Measurements from ENCODE around the gene ARHGDIG.

DNA sequence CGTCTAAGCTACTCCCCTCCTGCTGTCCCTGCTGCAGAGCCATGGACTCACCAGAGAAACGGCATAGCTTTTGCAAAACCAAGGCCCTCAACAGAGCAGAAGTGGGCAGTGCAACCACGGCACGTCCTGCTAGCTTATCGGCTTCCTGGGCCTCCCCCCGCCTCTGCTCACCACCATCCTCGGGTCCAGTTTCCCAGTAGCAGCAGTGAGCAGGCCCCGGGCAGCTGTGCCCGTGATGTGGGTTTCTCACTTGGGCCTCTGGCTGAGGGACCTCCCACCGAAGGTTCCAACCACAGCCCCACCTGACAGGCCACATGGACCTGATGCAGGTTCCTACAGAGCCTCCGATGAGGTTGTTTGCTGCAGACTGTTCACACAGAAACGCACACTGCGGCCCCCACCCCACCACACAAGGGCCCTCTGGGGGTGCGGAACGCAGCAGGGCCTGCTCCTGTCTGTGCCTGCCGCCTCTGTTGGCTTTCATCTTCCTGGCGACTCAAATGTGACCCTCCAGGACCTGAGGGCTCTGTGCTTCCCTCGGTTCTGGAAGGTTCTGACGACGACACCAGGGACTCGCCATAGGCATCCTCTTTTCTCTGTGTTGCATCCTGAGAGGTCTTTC is 27.4 kb downstream of the ARHGDIG start:
- TF ChIP-seq, protein P1, sequence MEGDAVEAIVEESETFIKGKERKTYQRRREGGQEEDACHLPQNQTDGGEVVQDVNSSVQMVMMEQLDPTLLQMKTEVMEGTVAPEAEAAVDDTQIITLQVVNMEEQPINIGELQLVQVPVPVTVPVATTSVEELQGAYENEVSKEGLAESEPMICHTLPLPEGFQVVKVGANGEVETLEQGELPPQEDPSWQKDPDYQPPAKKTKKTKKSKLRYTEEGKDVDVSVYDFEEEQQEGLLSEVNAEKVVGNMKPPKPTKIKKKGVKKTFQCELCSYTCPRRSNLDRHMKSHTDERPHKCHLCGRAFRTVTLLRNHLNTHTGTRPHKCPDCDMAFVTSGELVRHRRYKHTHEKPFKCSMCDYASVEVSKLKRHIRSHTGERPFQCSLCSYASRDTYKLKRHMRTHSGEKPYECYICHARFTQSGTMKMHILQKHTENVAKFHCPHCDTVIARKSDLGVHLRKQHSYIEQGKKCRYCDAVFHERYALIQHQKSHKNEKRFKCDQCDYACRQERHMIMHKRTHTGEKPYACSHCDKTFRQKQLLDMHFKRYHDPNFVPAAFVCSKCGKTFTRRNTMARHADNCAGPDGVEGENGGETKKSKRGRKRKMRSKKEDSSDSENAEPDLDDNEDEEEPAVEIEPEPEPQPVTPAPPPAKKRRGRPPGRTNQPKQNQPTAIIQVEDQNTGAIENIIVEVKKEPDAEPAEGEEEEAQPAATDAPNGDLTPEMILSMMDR (IDR thresholded peaks at IDR 0.05), result no peak
- no peak for TF ChIP-seq EZH2 (IDR thresholded peaks at IDR 0.05)
